GM18861 (cell line): Measurements from ENCODE around the gene OCA2.
"Not testable (repeated sequence)": the region's sequence is repeated elsewhere in the genome, so short reads cannot be mapped to it uniquely, and the experiment has no call there.

Experiments used
- ATAC-seq: cut with Tn5 transposase; IDR thresholded peaks from one replicate; pipeline ENCODE4 v1.9.1; 2021; ENCODE audit not compliant: unreplicated experiment

Gene OCA2

GRCh38 chr15:27853624-27854455, 245.3 kb downstream of the OCA2 start:
- no peak for ATAC-seq

DNA sequence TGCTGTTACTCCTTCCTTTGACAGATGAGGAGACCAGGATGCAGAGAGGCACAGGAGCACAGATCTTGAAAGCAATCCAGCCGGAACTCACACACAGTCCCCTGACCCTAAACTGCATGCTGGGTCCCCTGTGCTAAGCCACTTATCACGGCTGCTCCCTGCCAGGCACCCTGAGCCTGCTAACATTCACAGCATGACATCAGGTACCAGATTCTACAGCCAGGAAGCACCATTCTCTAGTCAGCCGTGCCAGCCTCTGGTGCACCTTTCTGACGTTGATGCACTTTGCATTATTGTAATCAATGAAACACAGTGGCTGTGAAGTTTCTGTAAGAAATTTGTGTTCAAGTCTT, 247.3 kb downstream of the OCA2 start:
- ATAC-seq: no peak

GRCh38 chr15:27850981-27851857, 247.9 kb downstream of the OCA2 start:
- no peak for ATAC-seq

DNA sequence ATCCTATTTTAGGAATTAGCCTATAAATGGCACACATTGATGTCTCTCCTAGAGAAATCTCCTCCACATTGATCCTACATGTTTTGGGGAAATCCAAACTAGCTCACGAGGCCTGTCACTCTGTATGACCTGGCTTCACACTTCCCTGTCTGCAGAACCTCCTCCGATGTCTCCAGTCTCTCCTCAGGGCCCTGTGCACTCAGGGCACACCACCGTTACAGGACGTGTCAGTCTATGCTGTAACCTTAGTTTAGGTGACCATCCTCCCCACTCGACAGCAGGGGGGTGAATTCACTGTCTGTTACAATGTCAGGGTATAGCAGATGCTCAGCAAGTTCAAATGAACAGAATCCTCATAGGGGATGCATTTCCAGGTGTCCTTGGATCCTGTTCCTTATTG, 249.1 kb downstream of the OCA2 start:
- no peak for ATAC-seq

DNA sequence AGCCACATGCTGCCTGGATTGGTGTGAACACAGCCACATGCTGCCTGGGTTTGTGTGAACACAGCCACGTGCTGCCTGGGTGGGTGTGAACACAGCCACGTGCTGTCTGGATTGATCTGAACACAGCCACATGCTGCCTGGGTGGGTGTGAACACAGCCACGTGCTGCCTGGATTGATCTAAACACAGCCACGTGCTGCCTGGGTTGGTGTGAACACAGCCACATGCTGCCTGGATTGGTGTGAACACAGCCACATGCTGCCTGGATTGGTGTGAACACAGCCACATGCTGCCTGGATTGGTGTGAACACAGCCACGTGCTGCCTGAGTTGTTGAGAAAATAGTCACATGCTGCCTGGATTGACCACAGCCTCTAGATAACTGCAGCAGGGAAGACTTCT, 250.2 kb downstream of the OCA2 start:
- not testable (repeated sequence) for ATAC-seq

DNA sequence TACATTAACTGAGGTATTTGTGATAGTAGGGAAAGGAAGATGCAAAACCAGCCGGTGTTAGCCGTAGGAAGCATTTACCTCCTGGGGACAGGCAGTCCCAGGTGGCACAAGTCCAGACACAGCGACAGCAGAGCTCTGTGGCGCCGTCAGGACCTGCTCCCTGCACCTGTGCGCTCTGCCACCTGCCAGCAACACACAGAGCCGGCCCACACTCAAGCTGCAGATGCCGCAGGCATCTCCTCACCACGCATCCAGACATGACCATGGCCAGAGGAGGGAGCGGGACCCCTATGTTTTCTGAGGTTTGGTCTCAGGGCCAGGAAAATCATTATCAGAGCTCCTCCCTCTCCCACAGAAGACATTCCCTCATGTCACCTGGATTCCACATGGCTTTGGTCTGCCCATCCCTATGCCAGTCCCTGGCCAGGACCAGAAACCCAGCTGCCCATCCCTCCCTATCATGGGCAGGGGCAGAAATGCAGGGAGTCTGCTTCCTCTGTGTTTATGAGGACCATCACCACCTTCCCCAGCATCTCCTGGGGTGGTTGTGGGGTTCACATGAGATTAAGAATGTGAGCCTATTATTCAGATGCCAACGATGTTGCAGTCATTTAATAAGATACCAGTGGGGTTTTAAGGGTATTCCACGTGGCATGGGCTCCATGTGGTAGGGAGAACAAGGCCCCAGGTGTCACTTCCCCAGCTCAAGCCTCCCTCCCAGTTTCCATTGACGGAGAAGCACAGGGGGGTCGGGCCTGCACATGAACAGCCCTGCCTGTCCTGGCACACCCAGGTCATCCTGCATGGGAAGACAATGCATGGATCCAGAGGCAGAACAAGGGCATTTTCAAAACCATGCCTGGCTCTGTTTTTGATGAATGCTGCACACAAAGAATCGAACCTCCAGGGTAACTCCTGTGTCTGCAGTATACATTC, 251.1 kb downstream of the OCA2 start:
- no peak for ATAC-seq

GRCh38 chr15:27846722-27847395, 252.3 kb downstream of the OCA2 start:
- ATAC-seq: no peak

DNA sequence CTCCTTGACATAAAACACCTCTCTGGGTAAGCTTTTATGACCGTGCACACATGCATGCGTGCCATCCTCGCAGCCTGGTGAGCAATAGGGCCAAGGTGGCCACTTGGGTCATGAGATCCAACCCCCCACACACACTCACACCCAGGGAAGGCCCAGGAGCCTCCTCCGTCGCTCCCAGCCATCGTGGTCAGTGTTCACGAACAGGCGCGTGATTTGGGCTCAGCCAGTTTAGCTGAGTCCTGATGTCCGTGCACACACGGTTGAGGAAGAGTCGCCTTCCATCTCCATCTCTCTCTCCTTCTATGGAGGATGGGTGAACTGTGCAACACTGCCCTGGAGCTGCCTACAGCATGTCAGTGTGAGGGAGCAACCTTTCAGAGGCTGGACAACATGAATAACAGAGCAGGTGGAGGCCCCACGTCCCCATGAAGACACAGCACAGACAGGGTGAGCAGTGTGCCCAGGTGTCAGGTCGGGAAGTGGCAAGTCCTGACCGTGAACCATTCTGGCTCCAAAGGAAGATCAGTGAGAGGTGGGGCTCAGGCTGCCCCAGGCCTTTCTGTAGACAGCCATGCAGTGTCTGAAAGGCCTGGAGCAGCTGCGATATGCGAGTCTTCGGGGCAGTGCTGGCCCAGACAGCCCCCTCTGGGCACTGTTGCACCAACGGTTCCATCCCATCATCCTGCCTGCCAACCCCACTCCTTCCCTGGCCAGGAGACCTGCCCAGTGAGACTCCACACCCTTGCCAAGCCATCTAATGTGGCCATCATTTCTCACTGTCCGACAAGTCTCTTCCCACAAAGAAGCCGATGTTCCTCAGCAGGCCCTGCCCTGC, 253.4 kb downstream of the OCA2 start:
- ATAC-seq: no peak

- no peak for ATAC-seq
These were observed 255.0 kb downstream of the OCA2 start for GRCh38 chr15:27844018-27844666.

- no peak for ATAC-seq
These were observed 256.0 kb downstream of the OCA2 start for GRCh38 chr15:27843146-27843545.

GRCh38 chr15:27842526-27842925, 256.6 kb downstream of the OCA2 start:
- no peak for ATAC-seq

GRCh38 chr15:27835233-27835939, 263.7 kb downstream of the OCA2 start:
- no peak for ATAC-seq

GRCh38 chr15:27834684-27835083, 264.4 kb downstream of the OCA2 start:
- no peak for ATAC-seq

GRCh38 chr15:27833974-27834373, 265.1 kb downstream of the OCA2 start:
- no peak for ATAC-seq

DNA sequence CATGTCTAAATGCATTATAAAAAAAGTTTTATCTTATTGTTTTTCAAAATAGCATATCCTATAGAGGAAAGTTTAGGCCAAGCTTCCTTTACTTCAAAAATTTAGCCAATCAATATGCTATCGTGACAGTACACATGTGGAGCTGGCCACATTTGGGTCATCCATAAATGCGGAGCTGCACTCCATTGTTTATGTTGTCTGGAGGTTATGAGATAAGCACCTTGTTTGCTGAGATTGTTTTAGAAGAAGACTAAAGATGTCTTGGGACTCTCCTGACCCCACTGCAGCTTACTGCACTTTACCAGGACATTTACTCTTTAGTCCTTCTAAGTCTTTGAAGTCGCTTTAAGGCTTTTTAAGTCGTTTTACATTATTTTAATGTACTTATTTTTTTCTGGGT, 265.9 kb downstream of the OCA2 start:
- ATAC-seq: no peak

DNA sequence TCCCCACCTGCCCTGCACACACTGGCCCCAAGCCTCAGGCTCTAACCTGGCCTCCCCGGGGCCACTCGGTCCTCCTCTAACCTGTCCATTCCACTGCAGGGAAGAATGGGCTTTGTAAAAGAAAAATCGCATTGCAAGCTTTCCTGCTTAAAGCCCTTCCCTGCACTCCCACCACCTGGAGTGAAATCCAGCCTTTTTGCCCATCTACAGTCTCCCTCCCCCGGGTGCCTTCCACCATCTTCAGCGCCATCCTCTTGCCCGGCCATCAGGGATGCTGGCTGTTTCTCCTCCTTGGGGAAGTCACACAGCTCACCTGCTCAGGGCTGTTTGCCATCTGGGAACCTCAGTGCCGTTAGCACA, 266.9 kb downstream of the OCA2 start:
- ATAC-seq: no peak

GRCh38 chr15:27831384-27832236, 267.5 kb downstream of the OCA2 start:
- no peak for ATAC-seq

DNA sequence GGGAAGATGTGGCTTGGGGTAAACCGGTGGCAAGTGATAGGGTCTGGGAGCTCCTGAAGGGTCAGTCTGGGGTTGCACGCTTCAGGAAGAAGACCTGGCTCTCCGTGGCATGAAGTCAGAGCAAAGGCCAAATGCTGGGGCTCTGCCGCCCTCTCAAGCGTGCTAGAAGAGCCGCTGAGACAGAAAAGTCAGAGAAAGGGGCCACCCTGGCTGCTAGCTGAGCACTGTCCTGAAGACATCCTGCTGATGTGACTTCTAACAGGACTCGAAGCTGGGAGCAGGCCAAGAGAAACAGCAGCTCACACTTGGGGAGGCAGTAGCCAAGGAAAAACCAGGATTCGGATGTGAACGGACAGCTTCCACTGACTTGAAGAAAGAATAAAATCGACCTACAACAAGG, 270.4 kb downstream of the OCA2 start:
- no peak for ATAC-seq
